HG02943 (cell line): Measurements from ENCODE around the gene CABCOCO1.

Experiments used
- ATAC-seq: cut with Tn5 transposase; IDR thresholded peaks from one replicate; pipeline ENCODE4 v1.9.1; 2021; ENCODE audit warnings: mild to moderate bottlenecking, low read depth, moderate library complexity; ENCODE audit not compliant: unreplicated experiment

CABCOCO1 gene

DNA sequence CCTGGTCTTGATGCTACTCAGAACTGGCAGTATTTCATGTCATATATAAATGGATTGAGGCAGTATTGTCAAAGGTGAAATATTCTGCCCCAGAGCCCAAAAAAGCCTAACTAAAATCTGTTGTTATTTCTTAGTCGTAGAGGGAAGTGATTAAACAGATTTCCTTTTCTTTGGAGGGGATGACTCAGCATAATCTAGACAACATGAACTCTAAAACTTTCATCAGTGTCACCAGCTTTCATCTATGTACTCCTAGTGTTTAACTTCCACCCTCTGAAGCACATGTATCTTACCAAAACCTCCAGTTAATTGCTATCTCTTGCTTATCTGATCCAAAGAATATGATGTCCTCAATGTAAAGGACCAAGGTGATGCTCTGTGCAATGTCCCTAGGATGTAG, 141.7 kb downstream of the CABCOCO1 start:
- ATAC-seq, result no peak

DNA sequence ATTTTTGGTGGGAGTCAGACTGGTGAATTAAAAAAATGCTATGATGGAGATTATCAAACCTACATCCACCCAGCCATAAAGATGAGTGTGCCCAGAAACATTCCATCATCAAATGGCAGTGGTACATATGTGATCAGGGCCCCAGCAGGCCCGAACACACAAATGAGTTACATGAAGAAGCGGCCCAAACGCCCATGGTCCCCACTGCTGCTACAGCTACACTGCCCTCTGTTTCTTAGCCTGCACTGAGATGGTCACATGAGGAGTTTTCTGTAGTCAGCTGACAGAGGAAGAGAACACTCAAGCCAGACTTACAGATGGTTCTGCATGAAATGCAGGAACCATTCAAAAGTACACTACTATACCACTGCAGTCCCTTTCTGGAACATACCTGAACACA, 142.4 kb downstream of the CABCOCO1 start:
- no peak for ATAC-seq

- no peak for ATAC-seq
These were observed 147.5 kb downstream of the CABCOCO1 start for GRCh38 chr10:61810263-61810662.

DNA sequence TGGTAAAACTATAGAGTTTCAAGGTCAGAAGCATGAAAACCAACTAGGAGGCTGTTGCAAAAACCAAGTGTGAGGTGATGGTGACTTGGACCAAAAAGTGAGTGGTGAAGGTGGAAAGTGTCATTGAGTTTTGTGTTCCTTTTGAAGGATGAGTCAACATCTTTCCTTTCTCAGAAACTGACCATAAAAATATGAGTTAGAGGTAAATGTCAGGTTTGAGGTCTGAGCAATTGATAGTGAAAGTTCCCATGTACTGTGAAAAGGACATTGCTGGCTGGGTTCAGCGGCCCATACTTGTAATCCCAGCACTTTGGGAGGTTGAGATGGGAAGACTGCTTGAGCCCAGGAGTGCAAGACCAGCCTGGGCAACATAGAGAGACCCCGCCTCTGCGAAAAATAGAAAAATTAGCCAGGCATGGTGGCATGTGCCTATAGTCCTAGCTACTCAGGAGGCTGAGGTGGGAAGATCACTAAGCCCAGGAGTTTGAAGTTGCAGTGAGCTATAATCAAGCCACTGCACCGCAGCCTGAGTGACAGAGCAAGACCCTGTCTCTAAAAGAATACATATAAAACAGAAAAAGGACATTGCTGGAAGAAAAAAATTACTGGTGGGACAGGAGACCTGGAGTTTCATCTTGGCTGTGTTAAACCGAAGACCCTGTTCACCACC, 149.5 kb downstream of the CABCOCO1 start:
- ATAC-seq, result no peak

- no peak for ATAC-seq
These were observed 150.2 kb downstream of the CABCOCO1 start for GRCh38 chr10:61812920-61813319.

DNA sequence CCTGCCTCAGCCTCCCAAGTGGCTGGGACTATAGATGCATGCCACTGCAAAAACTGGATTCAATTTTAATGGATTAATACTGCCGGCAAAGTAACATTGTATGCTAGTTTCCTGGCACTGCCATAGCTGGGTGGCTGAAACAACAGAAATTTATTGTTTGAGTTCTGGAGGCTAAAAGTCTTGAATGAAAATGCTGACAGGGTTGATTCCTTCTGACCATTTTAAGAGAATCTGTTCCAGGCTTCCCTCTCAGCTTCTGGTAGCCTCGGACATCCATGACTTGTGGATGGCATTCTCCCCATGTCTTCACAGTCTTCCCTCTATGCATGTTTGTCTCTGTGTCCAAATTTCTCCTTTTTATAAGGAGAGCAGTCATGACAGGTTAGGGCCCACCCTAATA, 151.4 kb downstream of the CABCOCO1 start:
- no peak for ATAC-seq

DNA sequence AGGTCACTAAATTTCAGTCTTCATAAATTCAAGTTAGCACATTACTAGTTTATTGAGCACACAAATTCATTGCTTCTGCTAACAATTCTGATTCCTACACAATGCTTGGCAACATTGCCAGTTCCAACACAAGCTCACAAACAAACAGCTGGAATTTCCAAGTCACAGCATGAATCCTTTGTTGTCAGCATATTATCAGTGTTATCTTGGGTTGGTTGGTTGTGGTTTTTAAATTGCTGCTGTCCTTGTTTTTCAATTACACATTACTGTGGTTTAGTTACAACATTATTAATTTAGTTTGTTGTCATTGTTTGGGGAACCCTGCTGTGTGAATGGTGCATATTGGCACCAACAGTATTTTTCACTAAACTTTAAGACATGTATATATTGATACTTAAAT, 152.8 kb downstream of the CABCOCO1 start:
- ATAC-seq, result no peak
